Fibroblast of skin of abdomen (primary cell): ENCODE data around the gene NOP9.

Source experiments
- DNase-seq: peaks from one replicate; pipeline ENCODE4 v3.0.0-alpha.2; 2013

The NOP9 gene

DNA sequence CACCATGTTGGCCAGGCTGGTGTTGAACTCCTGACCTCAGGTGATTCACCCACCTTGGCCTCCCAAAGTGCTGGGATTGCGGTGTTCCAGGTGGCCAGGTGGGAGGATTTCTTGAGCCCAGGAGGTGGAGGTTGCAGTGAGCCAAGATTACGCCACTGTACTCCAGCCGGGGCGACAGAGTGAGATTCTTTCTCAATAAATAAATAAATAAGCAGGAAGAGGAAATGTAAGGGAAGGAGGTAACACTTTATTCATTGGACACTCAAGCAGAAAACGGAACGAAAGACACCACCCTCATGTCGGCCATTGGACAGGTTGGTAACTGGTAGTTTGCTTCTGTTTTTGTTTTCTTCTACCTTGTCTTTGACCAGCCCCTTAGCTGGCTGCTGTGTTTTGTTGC lies 55.4 kb downstream of the NOP9 start:
- DNase-seq, result no peak

DNA sequence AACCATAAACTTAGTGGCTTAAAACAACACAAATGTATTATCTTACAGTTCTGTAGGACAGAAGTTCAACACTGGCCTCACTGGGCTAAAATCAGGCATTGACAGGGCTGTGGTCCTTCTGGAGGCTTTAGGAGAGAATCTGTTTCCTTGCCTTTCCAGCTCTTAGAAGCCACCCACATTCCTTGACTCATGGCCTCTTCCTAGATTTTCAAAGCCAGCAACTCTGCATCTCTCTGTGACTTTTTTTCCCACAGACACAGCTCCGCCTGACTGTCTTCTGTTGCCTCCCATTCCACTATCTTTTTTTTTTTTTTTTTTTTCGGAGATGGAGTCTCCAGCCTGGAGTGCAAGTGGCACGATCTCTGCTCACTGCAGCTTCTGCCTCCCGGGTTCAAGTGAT lies 56.6 kb downstream of the NOP9 start:
- no peak for DNase-seq
